Measurements from ENCODE around the gene ATP13A1. TPM values are rescaled to one million over a fixed set of nuclear protein-coding genes. Genes with fewer than 3 reads are reported as not detected.

The ATP13A1 gene
- total RNA-seq, 1 experiment from 2014 or later, result 73.7 TPM

DNA sequence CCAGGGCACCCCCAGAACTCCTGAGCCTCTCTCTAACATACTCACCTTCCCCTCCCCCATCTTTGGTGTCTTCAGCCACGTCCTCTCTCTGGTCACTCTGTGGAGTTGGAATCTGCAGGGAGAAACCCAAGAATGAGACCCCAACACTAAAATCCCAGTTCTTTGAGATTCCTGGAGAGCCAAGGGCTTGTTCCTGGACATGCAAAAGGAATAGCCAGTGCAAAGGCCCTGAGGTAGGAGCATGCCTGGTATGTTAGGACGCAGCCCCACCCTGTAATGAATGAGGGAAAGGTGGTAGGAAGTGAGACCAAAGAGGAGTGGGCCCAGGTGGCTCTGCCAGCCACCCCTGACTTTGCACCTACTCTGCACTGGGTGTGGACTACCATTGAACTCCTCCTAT is 33.0 kb downstream of the ATP13A1 start (continued):
- TF ChIP-seq EZH2 (IDR thresholded peaks at IDR 0.05), result no peak
- TF ChIP-seq, protein P1, sequence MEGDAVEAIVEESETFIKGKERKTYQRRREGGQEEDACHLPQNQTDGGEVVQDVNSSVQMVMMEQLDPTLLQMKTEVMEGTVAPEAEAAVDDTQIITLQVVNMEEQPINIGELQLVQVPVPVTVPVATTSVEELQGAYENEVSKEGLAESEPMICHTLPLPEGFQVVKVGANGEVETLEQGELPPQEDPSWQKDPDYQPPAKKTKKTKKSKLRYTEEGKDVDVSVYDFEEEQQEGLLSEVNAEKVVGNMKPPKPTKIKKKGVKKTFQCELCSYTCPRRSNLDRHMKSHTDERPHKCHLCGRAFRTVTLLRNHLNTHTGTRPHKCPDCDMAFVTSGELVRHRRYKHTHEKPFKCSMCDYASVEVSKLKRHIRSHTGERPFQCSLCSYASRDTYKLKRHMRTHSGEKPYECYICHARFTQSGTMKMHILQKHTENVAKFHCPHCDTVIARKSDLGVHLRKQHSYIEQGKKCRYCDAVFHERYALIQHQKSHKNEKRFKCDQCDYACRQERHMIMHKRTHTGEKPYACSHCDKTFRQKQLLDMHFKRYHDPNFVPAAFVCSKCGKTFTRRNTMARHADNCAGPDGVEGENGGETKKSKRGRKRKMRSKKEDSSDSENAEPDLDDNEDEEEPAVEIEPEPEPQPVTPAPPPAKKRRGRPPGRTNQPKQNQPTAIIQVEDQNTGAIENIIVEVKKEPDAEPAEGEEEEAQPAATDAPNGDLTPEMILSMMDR (IDR thresholded peaks at IDR 0.05 in 2 of 3, conservative IDR thresholded peaks at IDR 0.05 in 1 of 3; ENCODE audit: borderline replicate concordance in 1 of 3, insufficient read depth in 1 of 3, low read depth in 2 of 3, low read length in 2 of 3), result no peak
- no peak for TF ChIP-seq FOSL1 (IDR thresholded peaks at IDR 0.05; ENCODE audit: low read depth)
- TF ChIP-seq ZNF274 (IDR thresholded peaks at IDR 0.05; ENCODE audit: low read depth, low read length), result no peak
- TF ChIP-seq SRF (IDR thresholded peaks at IDR 0.05; ENCODE audit: low read depth), result no peak

DNA sequence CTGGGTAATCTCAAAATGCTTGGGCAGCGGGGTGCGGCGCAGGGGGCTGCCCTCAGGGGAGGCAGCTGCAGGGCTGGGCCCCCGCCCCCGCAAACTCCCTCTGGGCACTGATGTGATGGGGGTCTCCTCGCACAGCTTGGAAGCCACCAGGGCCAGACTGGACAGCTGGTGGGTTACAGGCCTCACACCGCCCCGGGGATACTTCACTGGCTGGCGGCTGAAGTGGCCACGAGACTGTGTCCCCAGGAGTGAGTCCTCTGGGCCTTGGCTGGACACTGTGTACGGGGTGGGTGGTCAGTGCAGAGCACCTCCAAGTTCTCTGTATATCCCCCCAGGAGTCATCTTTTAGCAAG is 33.4 kb downstream of the ATP13A1 start:
- ChIA-PET RAD21 (ENCODE audit: low non-redundant PET in 1 of 2, low total read pairs in 2 of 2, uncharacterized antibody in 2 of 2, unreplicated experiment in 2 of 2) (no interaction called here), CTCF (no interaction called here), POLR2A (no interaction called here)
- H3K27ac ChIP-seq (ENCODE audit: low read depth, low read length), result no peak overlapping the region
- H3K36me3 ChIP-seq (ENCODE audit: control insufficient read depth in 1 of 2, insufficient read depth in 2 of 2, low read length in 2 of 2), result peaks cover 5 to 17% of the 10 kb centered on the region in 2 experiments; a peak in 3 of 4 replicates
- H2AFZ ChIP-seq (ENCODE audit: low read depth, low read length, poor library complexity, severe bottlenecking), result no peak overlapping the region
- H4K20me1 ChIP-seq (ENCODE audit: insufficient read depth), result no peaks in the 10 kb centered on the region
- no peak overlapping the region for H3K9ac ChIP-seq (ENCODE audit: low read length)
- H3K79me2 ChIP-seq (ENCODE audit: insufficient read depth, low read length), result peaks cover 10% of the 10 kb centered on the region; the same call in 1 of the 2 replicates
- BruUV-seq (replicated peaks), result no TSS peak
- H3K4me2 ChIP-seq (ENCODE audit: low read length), result no peak overlapping the region
- TF ChIP-seq CEBPB (IDR thresholded peaks at IDR 0.05; ENCODE audit: low read depth) (no peak), POLR2AphosphoS5 (IDR thresholded peaks at IDR 0.05; ENCODE audit: low read depth, low read length) (no peak), MAX (IDR thresholded peaks at IDR 0.05) (no peak), ELF1 (IDR thresholded peaks at IDR 0.05; ENCODE audit: borderline replicate concordance, low read depth) (no peak), FOSL1 (IDR thresholded peaks at IDR 0.05; ENCODE audit: low read depth) (no peak), ATF3 (IDR thresholded peaks at IDR 0.05) (no peak), REST (IDR thresholded peaks at IDR 0.05; ENCODE audit: low read depth) (no peak)
- TF ChIP-seq, protein P1 (IDR thresholded peaks at IDR 0.05 in 2 of 3, conservative IDR thresholded peaks at IDR 0.05 in 1 of 3; ENCODE audit: borderline replicate concordance in 1 of 3, insufficient read depth in 1 of 3, low read depth in 2 of 3, low read length in 2 of 3), result no peak
- peaks cover 4 to 22% of the 10 kb centered on the region in 2 experiments for H3K4me1 ChIP-seq (ENCODE audit: control insufficient read depth in 1 of 2, insufficient read depth in 2 of 2, low read length in 2 of 2)
- intact Hi-C loops (cut with micrococcal nuclease), result no loop called here
- DNase-seq (ENCODE audit: low read depth, low spot score) (no peak), ATAC-seq (no peak)
- no peaks in the 10 kb centered on the region for H3K27me3 ChIP-seq (ENCODE audit: insufficient read depth, low read length)
- no peaks in the 10 kb centered on the region for H3K9me3 ChIP-seq (ENCODE audit: control insufficient read depth in 1 of 2, insufficient read depth in 1 of 2, low read depth in 1 of 2, low read length in 2 of 2)
- no peak overlapping the region for H3K4me3 ChIP-seq (replicated peaks in 1 of 2; ENCODE audit: low read depth in 1 of 2, low read length in 2 of 2)
- no peaks in the 10 kb centered on the region for H3K9me2 ChIP-seq (ENCODE audit: insufficient read depth)

All from HCT116 (cell line).